Duodenal mucosa (tissue), 2 donors: ENCODE results near the gene CEMP1.
"Not testable (repeated sequence)": the region's sequence is repeated elsewhere in the genome, so short reads cannot be mapped to it uniquely, and the experiment has no call there.

ENCODE experiments used
- H3K27ac ChIP-seq: one replicate; pipeline ENCODE4 v1.7.0; 2013; ENCODE audit warnings: low read depth, low read length
- H3K27me3 ChIP-seq, 2 donors: one replicate each; pipeline ENCODE4 v1.7.0; 2013; ENCODE audit warnings: low read length in 2 of 2, control low read depth in 1 of 2; ENCODE audit not compliant: insufficient read depth in 2 of 2, control insufficient read depth in 1 of 2
- H3K36me3 ChIP-seq, 2 donors: one replicate each; pipeline ENCODE4 v1.7.0; 2013; ENCODE audit warnings: low read length in 2 of 2, control low read depth in 1 of 2; ENCODE audit not compliant: insufficient read depth in 2 of 2, control insufficient read depth in 1 of 2
- H3K4me1 ChIP-seq, 2 donors: one replicate each; pipeline ENCODE4 v1.7.0; 2013; ENCODE audit warnings: low read length in 2 of 2, control low read depth in 1 of 2; ENCODE audit not compliant: insufficient read depth in 2 of 2, control insufficient read depth in 1 of 2
- H3K4me3 ChIP-seq, 2 donors: one replicate each; pipeline ENCODE4 v1.7.0; 2013; ENCODE audit warnings: low read length in 2 of 2, low read depth in 1 of 2
- H3K9ac ChIP-seq, 2 donors: one replicate each; pipeline ENCODE4 v1.7.0; 2013; ENCODE audit warnings: low read length in 2 of 2, low read depth in 1 of 2
- H3K9me3 ChIP-seq, 2 donors: one replicate each; pipeline ENCODE4 v1.7.0; 2013; ENCODE audit warnings: low read length in 2 of 2, control low read depth in 1 of 2; ENCODE audit not compliant: control insufficient read depth in 1 of 2

Gene CEMP1

GRCh38 chr16:2537451-2538379 lies 6.5 kb upstream of the CEMP1 start, which contains the start of gene PDPK1:
Gene PDPK1, plus strand, starts transcription at chr16:2538021. Its CDS starts 92 bp downstream, at chr16:2538113.
- H3K9me3 ChIP-seq = no peaks in the 10 kb centered on the region
- H3K9ac ChIP-seq = peak within 1 kb of the TSS; percentile 66 to 70
- H3K27me3 ChIP-seq = no peaks in the 10 kb centered on the region
- H3K27ac ChIP-seq = peak within 1 kb of the TSS; percentile 83
- peak within 1 kb of the TSS; percentile 73 to 83 for H3K4me3 ChIP-seq
- H3K36me3 ChIP-seq = no peaks in the 10 kb centered on the region
- peaks cover 16 to 33% of the 10 kb centered on the region in 2 donors for H3K4me1 ChIP-seq

- Histone ChIP-seq H3K9ac (no peak overlapping the region), H3K36me3 (no peaks in the 10 kb centered on the region), H3K9me3 (no peaks in the 10 kb centered on the region), H3K4me3 (no peak overlapping the region), H3K27me3 (no peaks in the 10 kb centered on the region), H3K27ac (no peak overlapping the region), H3K4me1 (peaks cover 15 to 33% of the 10 kb centered on the region in 2 donors)
These were observed 4.4 kb upstream of the CEMP1 start for GRCh38 chr16:2535625-2536013.

GRCh38 chr16:2534335-2534734 lies 3.1 kb upstream of the CEMP1 start:
- H3K27ac ChIP-seq, H3K9ac ChIP-seq, H3K27me3 ChIP-seq, H3K4me3 ChIP-seq, H3K9me3 ChIP-seq, H3K36me3 ChIP-seq: not testable (repeated sequence)
- H3K4me1 ChIP-seq = peaks cover 10 to 25% of the 10 kb centered on the region in 2 donors

GRCh38 chr16:2533912-2534311 lies 2.7 kb upstream of the CEMP1 start:
- Histone ChIP-seq H3K4me3 (no peak overlapping the region), H3K36me3 (peaks cover 3 to 13% of the 10 kb centered on the region in 2 donors), H3K4me1 (peaks cover 7 to 20% of the 10 kb centered on the region in 2 donors), H3K9me3 (no peaks in the 10 kb centered on the region), H3K27ac (no peak overlapping the region), H3K9ac (no peak overlapping the region), H3K27me3 (no peaks in the 10 kb centered on the region)

GRCh38 chr16:2533142-2533755 lies 2.0 kb upstream of the CEMP1 start:
- H3K27me3 ChIP-seq, H3K9me3 ChIP-seq: not testable (repeated sequence)
- peak overlapping the region; percentile 71 to 82 for H3K4me3 ChIP-seq
- peak overlapping the region; percentile 85 to 96 for H3K9ac ChIP-seq
- H3K36me3 ChIP-seq = peaks cover 9 to 20% of the 10 kb centered on the region in 2 donors
- peak overlapping the region; percentile 87 for H3K27ac ChIP-seq
- peaks cover 7 to 17% of the 10 kb centered on the region in 2 donors for H3K4me1 ChIP-seq

GRCh38 chr16:2532494-2533141 lies 1.4 kb upstream of the CEMP1 start:
- Histone ChIP-seq H3K9me3 (no peaks in the 10 kb centered on the region), H3K4me3 (peak overlapping the region; percentile 71 to 82), H3K4me1 (peaks cover 7 to 17% of the 10 kb centered on the region in 2 donors), H3K36me3 (peaks cover 11 to 26% of the 10 kb centered on the region in 2 donors), H3K9ac (peak overlapping the region; percentile 85 to 96), H3K27ac (peak overlapping the region; percentile 87), H3K27me3 (no peaks in the 10 kb centered on the region)

- no peaks in the 10 kb centered on the region for H3K9me3 ChIP-seq
- peaks cover 7 to 17% of the 10 kb centered on the region in 2 donors for H3K4me1 ChIP-seq
- H3K9ac ChIP-seq = peak overlapping the region; percentile 85 to 96
- H3K4me3 ChIP-seq = peak overlapping the region; percentile 74 to 82
- peak overlapping the region; percentile 89 for H3K27ac ChIP-seq
- H3K36me3 ChIP-seq = peaks cover 11 to 31% of the 10 kb centered on the region in 2 donors
- H3K27me3 ChIP-seq = no peaks in the 10 kb centered on the region
These were observed 687 bp upstream of the CEMP1 start for GRCh38 chr16:2531696-2532493.

GRCh38 chr16:2530629-2531318 lies 434 bp downstream of the CEMP1 start:
- peak overlapping the region in 1 of 2 donors; percentile 49 for H3K9ac ChIP-seq
- peaks cover 4 to 13% of the 10 kb centered on the region in 2 donors for H3K4me1 ChIP-seq
- peak overlapping the region in 1 of 2 donors; percentile 66 for H3K4me3 ChIP-seq
- no peak overlapping the region for H3K27ac ChIP-seq
- peaks cover 11 to 35% of the 10 kb centered on the region in 2 donors for H3K36me3 ChIP-seq
- no peaks in the 10 kb centered on the region for H3K27me3 ChIP-seq
- H3K9me3 ChIP-seq = no peaks in the 10 kb centered on the region

GRCh38 chr16:2529961-2530628 lies 1.1 kb downstream of the CEMP1 start:
- peaks cover 4 to 15% of the 10 kb centered on the region in 2 donors for H3K4me1 ChIP-seq

More at GRCh38 chr16:2529961-2530628, 1.1 kb downstream of the CEMP1 start:
- H3K27me3 ChIP-seq = no peaks in the 10 kb centered on the region
- H3K27ac ChIP-seq = no peak overlapping the region
- H3K9ac ChIP-seq = no peak overlapping the region
- peaks cover 11 to 35% of the 10 kb centered on the region in 2 donors for H3K36me3 ChIP-seq
- H3K4me3 ChIP-seq = no peak overlapping the region
- H3K9me3 ChIP-seq = no peaks in the 10 kb centered on the region
